HG03457 (cell line): ENCODE results near the gene HECA.
"Not testable (repeated sequence)": the region's sequence is repeated elsewhere in the genome, so short reads cannot be mapped to it uniquely, and the experiment has no call there.

Source experiments
- ATAC-seq: cut with Tn5 transposase; IDR thresholded peaks from one replicate; pipeline ENCODE4 v1.9.1; 2021; ENCODE audit warnings: moderate number of reproducible peaks; ENCODE audit not compliant: unreplicated experiment

The HECA gene

GRCh38 chr6:139201378-139201777, 66.5 kb downstream of the HECA start:
- ATAC-seq, result no peak

GRCh38 chr6:139204978-139205377, 70.1 kb downstream of the HECA start:
- ATAC-seq, result no peak

DNA sequence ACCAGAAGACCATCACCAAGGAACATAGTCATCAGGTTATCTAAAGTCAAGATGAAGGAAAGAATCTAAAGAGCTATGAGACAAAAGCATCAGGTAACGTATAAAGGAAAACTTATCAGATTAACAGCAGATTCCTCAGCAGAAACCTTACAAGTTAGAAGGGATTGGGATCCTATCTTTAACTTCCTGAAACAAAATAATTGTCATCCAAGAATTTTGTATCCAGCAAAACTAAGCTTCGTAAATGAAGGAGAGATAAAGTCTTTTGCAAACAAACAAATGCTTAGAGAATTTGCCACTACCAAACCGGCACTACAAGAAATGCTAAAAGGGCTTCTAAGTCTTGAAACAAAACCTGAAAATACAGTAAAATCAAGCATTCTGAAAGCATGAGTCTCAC, 71.0 kb downstream of the HECA start:
- no peak for ATAC-seq

- not testable (repeated sequence) for ATAC-seq
Observed at GRCh38 chr6:139210766-139211165, 75.9 kb downstream of the HECA start.

DNA sequence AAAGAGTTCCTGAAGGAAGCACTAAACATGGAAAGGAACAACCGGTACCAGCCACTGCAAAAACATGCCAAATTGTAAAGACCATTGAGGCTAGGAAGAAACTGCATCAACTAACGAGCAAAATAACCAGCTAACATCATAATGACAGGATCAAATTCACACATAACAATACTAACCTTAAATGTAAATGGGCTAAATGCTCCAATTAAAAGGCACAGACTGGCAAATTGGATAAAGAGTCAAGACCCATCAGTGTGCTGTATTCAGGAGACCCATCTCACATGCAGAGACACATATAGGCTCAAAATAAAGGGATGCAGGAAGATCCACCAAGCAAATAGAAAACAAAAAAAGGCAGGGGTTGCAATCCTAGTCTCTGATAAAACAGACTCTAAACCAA, 77.6 kb downstream of the HECA start:
- not testable (repeated sequence) for ATAC-seq

GRCh38 chr6:139219271-139219729, 84.4 kb downstream of the HECA start:
- peak; percentile 100 for ATAC-seq

DNA sequence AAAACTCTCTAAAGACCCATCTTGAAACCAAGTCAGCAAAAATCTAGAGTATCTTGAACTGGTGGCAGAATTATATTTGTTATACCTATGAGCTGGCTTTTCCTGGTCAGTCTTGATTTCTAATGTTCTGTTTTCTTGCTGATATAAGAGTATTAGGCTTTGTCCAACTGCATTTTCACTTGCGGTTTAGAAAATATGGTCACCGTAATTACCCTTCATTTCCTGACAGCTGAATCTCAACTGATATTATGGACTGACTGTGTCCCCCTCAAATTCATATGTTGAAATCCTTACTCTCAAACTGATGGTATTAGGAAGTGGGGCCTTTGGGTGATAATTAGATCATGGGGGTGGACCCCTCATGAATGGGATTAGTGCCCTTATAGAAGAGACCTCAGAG, 84.9 kb downstream of the HECA start:
- ATAC-seq, result no peak

GRCh38 chr6:139228387-139228786, 93.5 kb downstream of the HECA start:
- ATAC-seq, result not testable (repeated sequence)
